AG04450 (cell line): Measurements from ENCODE around the gene DUSP15. TPM values are rescaled to one million over a fixed set of nuclear protein-coding genes. Genes with fewer than 3 reads are reported as not detected.
"Not testable (repeated sequence)": the region's sequence is repeated elsewhere in the genome, so short reads cannot be mapped to it uniquely, and the experiment has no call there.

Source experiments
- CTCF ChIA-PET: fragments of 300-600, 350-600 bp; formaldehyde crosslinking; extraction: SDS; loops from one replicate; lab custom pipeline; 2022; ENCODE audit warnings: antibody characterized with exemption, inconsistent platforms; lab: Charles Lee
- POLR2A ChIA-PET: fragments of 350-600 bp; formaldehyde crosslinking; extraction: SDS; loops from one replicate; lab custom pipeline; 2021; ENCODE audit warnings: antibody characterized with exemption, inconsistent platforms; lab: Yijun Ruan, JAX
- DNase-seq: peaks from one replicate; pipeline ENCODE4 v3.0.0-alpha.2; 2011; ENCODE audit warnings: low read depth, low spot score
- H3K27ac ChIP-seq: one replicate; pipeline ENCODE4 v1.5.1; 2012; ENCODE audit warnings: low read depth, low read length, control low read depth
- H3K27me3 ChIP-seq: one replicate; pipeline ENCODE4 v1.6.0; 2012; ENCODE audit warnings: low read length; ENCODE audit not compliant: control insufficient read depth, insufficient read depth
- H3K4me3 ChIP-seq: 2 replicates; pipeline ENCODE4 v1.5.1; 2011; ENCODE audit warnings: mild to moderate bottlenecking, low read depth, low read length, control low read depth
- H3K9me3 ChIP-seq: 2 replicates; pipeline ENCODE4 v1.5.1; 2012; ENCODE audit warnings: low read length; ENCODE audit not compliant: control insufficient read depth, insufficient read depth
- CTCF ChIP-seq: IDR thresholded peaks from 2 replicates; pipeline ENCODE4 v1.5.1; 2011; ENCODE audit warnings: low read depth, low read length, control low read depth, inconsistent platforms
- polyA plus RNA-seq: library from polyadenylated mRNA; depleted of rRNA; stranded (reverse); fragments of >200 nt; gene quantifications from 2 replicates; pipeline ENCODE4 v1.2.3, GENCODE V29; 2011

Gene DUSP15
- polyA plus RNA-seq, 1 experiment: not detected

- Histone ChIP-seq H3K9me3 (no peaks in the 10 kb centered on the region), H3K27ac (no peak overlapping the region), H3K27me3 (no peaks in the 10 kb centered on the region), H3K4me3 (no peak overlapping the region)
- DNase-seq: no peak
- ChIA-PET CTCF (interaction anchor here (1.0 to 1.8 kb wide), 4 partner anchors 29 to 133 kb away, joined by 3 to 7 read pairs (median 4); partner anchors contain the start of gene PDRG1), POLR2A (no interaction called here)
- TF ChIP-seq CTCF: no peak
Observed at GRCh38 chr20:31818376-31818908, 51.9 kb downstream of the DUSP15 start.

- POLR2A ChIA-PET: interaction anchor here (0.7 kb wide), 1 partner anchor 16 kb away, joined by 3 read pairs; no protein-coding TSS in a partner anchor
- no peak overlapping the region for H3K27ac ChIP-seq
- H3K9me3 ChIP-seq: no peaks in the 10 kb centered on the region
- H3K27me3 ChIP-seq: no peaks in the 10 kb centered on the region
- TF ChIP-seq CTCF: no peak
- DNase-seq: no peak
- no peak overlapping the region for H3K4me3 ChIP-seq
- CTCF ChIA-PET: interaction anchor here (1.0 to 1.8 kb wide), 3 partner anchors 36 to 134 kb away, joined by 4 to 7 read pairs (median 5); partner anchors contain the start of gene PDRG1
Observed at GRCh38 chr20:31817461-31817860, 52.9 kb downstream of the DUSP15 start.

- Histone ChIP-seq H3K27ac (no peak overlapping the region), H3K27me3 (no peaks in the 10 kb centered on the region), H3K9me3 (no peaks in the 10 kb centered on the region), H3K4me3 (no peak overlapping the region)
- CTCF ChIA-PET: interaction anchor here (1.3 kb wide), 1 partner anchor 30 kb away, joined by 4 read pairs; no protein-coding TSS in a partner anchor
- no peak for TF ChIP-seq CTCF
- POLR2A ChIA-PET: no interaction called here
- DNase-seq: no peak
Observed at GRCh38 chr20:31816221-31816620, 54.1 kb downstream of the DUSP15 start.

- Histone ChIP-seq H3K9me3 (no peaks in the 10 kb centered on the region), H3K27ac (no peak overlapping the region), H3K27me3 (no peaks in the 10 kb centered on the region), H3K4me3 (no peak overlapping the region)
- no peak for DNase-seq
- ChIA-PET POLR2A (no interaction called here), CTCF (interaction anchor here (0.6 to 3.4 kb wide), 3 partner anchors 31 to 277 kb away, joined by 3 to 9 read pairs (median 4); no protein-coding TSS in a partner anchor)
- TF ChIP-seq CTCF: no peak
Observed at GRCh38 chr20:31815408-31816188, 54.7 kb downstream of the DUSP15 start.

- DNase-seq, H3K27me3 ChIP-seq, POLR2A ChIA-PET, H3K27ac ChIP-seq, H3K9me3 ChIP-seq, H3K4me3 ChIP-seq: not testable (repeated sequence)
- CTCF ChIA-PET: interaction anchor here (1.1 to 3.4 kb wide), 4 partner anchors 9 to 272 kb away, joined by 4 to 13 read pairs (median 10); no protein-coding TSS in a partner anchor
Observed at GRCh38 chr20:31814142-31814541, 56.2 kb downstream of the DUSP15 start.
